Ishikawa (cell line): ENCODE measurements around the gene ZBED5.

ENCODE experiments used
- CEBPB ChIP-seq: IDR thresholded peaks from 2 replicates; pipeline ENCODE4 v1.6.1; 2012
- CREB1 ChIP-seq: IDR thresholded peaks from 2 replicates; pipeline ENCODE4 v1.6.1; 2012; ENCODE audit warnings: low read depth
- EGR1 ChIP-seq: IDR thresholded peaks from 2 replicates; pipeline ENCODE4 v1.6.1; 2012
- EP300 ChIP-seq: IDR thresholded peaks from 2 replicates; pipeline ENCODE4 v1.6.1; 2012; ENCODE audit warnings: borderline replicate concordance
- FOXM1 ChIP-seq: IDR thresholded peaks from 2 replicates; pipeline ENCODE4 v1.6.1; 2012; ENCODE audit warnings: low read depth, borderline replicate concordance
- MAX ChIP-seq: IDR thresholded peaks from 2 replicates; pipeline ENCODE4 v1.6.1; 2012
- NFIC ChIP-seq: IDR thresholded peaks from 2 replicates; pipeline ENCODE4 v1.6.1; 2012
- RAD21 ChIP-seq: IDR thresholded peaks from 2 replicates; pipeline ENCODE4 v1.6.1; 2012; ENCODE audit warnings: low read depth
- REST ChIP-seq: IDR thresholded peaks from 2 replicates; pipeline ENCODE4 v1.6.1; 2012; ENCODE audit warnings: low read depth, mild to moderate bottlenecking
- TAF1 ChIP-seq: IDR thresholded peaks from 2 replicates; pipeline ENCODE4 v1.6.1; 2012; ENCODE audit warnings: low read depth, mild to moderate bottlenecking
- TCF12 ChIP-seq: IDR thresholded peaks from 2 replicates; pipeline ENCODE4 v1.6.1; 2012; ENCODE audit warnings: low read depth
- TEAD4 ChIP-seq: IDR thresholded peaks from 2 replicates; pipeline ENCODE4 v1.6.1; 2012
- YY1 ChIP-seq: IDR thresholded peaks from 2 replicates; pipeline ENCODE4 v1.6.1; 2012; ENCODE audit warnings: low read depth
- ZBTB7A ChIP-seq: IDR thresholded peaks from 2 replicates; pipeline ENCODE4 v1.6.1; 2012; ENCODE audit warnings: low read depth
- TF ChIP-seq, protein P1 (sequence below): IDR thresholded peaks from 2 replicates; pipeline ENCODE4 v1.6.1; 2012

The ZBED5 gene

DNA sequence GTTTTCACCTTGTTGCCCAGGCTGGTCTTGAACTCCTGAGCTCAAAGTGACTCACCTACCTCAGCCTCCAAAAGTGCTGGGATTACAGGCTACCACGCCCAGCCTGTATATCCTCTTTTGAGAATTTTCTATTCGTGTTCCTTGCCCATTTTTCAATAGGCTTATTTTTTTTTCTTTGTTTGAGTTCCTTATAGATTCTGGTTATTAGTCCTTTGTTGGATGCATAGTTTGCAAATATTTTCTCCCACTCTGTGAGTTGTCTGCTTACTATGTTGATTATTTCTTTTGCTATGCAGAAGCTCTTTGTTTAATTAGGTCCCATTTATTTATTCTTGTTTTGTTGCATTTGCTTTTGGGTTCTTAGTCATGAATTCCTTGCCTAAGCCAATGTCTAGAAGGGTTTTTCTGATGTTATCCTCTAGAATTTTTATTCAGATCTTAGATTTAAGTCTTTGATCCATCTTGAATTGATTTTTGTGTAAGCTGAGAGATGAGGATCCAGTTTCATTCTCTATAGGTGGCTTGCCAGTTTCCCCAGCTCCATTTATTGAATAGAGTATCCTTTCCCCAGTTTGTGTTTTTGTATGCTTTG is 17.7 kb upstream of the ZBED5 start:
- no peak for TF ChIP-seq CREB1
- no peak for TF ChIP-seq MAX
- TF ChIP-seq CEBPB: no peak
- TF ChIP-seq YY1: no peak
- TF ChIP-seq REST: no peak
- no peak for TF ChIP-seq EP300
- no peak for TF ChIP-seq TCF12
- TF ChIP-seq TEAD4: no peak
- TF ChIP-seq FOXM1: no peak
- no peak for TF ChIP-seq NFIC
- TF ChIP-seq EGR1: no peak
- TF ChIP-seq TAF1: no peak
- TF ChIP-seq, protein P1, sequence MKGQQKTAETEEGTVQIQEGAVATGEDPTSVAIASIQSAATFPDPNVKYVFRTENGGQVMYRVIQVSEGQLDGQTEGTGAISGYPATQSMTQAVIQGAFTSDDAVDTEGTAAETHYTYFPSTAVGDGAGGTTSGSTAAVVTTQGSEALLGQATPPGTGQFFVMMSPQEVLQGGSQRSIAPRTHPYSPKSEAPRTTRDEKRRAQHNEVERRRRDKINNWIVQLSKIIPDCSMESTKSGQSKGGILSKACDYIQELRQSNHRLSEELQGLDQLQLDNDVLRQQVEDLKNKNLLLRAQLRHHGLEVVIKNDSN: no peak
- TF ChIP-seq RAD21: no peak
- TF ChIP-seq ZBTB7A: no peak

DNA sequence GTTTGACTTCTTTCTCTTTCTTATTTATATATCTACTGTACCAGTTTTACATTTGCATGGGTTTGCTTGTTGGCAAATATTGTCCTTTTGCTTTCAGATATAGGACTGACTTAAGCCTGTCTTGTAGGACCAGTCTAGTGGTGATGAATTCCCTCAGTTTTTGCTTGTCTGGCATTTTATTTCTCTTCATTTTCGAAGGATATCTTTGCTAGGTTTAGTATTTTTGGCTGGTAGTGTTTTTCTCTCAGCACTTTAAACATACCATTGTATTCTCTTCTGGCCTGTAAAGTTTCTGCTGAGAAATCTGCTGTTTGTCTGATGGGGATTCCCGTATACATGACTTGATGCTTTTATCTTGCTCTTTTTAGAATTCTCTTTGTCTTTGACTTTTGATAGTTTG is 14.2 kb upstream of the ZBED5 start:
- no peak for TF ChIP-seq EP300
- TF ChIP-seq EGR1: no peak
- TF ChIP-seq, protein P1: no peak
- TF ChIP-seq REST: no peak
- no peak for TF ChIP-seq TCF12
- no peak for TF ChIP-seq MAX
- no peak for TF ChIP-seq CEBPB
- no peak for TF ChIP-seq YY1
- no peak for TF ChIP-seq TEAD4
- no peak for TF ChIP-seq FOXM1
- TF ChIP-seq NFIC: no peak
- TF ChIP-seq TAF1: no peak
- TF ChIP-seq ZBTB7A: no peak

- no peak for TF ChIP-seq TCF12
- no peak for TF ChIP-seq EGR1
- TF ChIP-seq YY1: no peak
- TF ChIP-seq EP300: no peak
- TF ChIP-seq ZBTB7A: no peak
- TF ChIP-seq CREB1: no peak
- no peak for TF ChIP-seq TEAD4
- no peak for TF ChIP-seq REST
Observed at GRCh38 chr11:10868352-10868751, 10.5 kb upstream of the ZBED5 start.

DNA sequence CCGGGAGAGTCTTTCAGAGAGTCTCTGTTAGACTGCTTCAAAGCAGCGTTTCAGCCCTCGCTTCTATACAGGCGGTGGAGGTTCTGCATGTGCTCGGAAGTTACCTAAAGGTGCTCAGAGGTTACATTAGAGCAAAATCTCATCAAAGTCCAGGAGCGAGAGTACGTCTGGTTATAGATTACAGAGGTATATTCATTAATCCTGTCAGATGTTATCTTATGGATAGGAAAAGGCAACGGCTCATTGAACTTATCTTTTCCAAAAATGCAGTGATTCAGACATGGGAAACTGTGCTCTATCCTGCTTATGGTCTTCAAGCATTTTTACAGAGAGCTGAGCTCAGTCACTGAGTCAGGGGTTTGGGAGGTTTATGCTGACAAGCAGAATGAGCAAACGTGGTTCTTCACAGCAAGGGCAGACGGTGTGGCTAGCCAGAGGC is 9.1 kb upstream of the ZBED5 start:
- TF ChIP-seq TEAD4: no peak
- no peak for TF ChIP-seq TAF1
- no peak for TF ChIP-seq RAD21
- TF ChIP-seq REST: no peak
